Activated gamma-delta T cell (primary cell): ENCODE results near the gene JAK1.

ENCODE experiments used
- DNase-seq: peaks from one replicate; lab custom pipeline; 2025; lab: John Stamatoyannopoulos, UW

Gene JAK1

DNA sequence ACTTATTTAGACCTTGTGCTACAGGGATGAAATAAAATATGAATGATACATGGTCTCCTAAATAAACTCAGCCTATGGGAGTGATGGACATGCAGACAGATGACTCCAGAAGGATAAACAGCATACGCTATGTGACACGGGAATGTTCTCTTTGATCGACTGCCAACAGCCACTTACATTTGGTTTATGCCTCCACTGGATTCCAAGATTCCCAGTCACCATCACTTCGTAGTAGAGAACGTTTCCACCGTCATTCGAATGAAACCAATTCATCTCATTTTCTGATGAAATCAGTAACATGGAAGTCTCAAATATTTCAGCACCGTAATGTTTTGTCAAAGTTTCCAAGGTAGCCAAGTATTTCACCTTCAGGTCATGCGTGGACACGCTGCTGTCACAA, 99.7 kb downstream of the JAK1 start:
- no peak for DNase-seq

DNA sequence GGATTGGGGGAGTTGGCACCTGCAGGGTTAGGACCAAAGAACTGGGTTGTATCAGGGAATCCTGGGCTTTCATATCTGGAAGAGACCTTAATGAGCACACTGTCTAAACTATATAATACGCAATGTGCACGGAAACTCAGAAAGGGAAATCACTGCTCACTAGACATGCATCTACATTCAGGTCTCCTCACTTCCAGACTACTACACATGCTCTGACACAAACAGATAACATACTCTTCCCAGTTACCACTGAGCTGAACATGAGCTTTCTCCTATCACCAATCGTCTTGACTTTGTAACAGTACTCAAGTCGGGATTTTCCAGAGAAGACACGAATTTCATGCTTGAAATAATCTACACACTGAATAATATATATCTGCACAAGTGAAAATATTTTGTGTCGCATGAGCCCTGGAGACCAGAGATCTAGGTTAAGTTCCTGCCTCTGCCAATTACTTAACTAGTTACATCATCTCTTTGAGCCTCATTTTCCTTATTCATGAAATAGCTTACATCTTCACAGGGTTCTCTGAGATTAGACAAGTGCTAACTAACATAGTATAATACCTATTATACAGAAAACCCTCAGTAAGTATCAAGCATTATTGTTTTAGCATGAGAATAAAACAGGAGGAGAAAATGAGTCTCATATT, 101.1 kb downstream of the JAK1 start:
- no peak for DNase-seq

DNA sequence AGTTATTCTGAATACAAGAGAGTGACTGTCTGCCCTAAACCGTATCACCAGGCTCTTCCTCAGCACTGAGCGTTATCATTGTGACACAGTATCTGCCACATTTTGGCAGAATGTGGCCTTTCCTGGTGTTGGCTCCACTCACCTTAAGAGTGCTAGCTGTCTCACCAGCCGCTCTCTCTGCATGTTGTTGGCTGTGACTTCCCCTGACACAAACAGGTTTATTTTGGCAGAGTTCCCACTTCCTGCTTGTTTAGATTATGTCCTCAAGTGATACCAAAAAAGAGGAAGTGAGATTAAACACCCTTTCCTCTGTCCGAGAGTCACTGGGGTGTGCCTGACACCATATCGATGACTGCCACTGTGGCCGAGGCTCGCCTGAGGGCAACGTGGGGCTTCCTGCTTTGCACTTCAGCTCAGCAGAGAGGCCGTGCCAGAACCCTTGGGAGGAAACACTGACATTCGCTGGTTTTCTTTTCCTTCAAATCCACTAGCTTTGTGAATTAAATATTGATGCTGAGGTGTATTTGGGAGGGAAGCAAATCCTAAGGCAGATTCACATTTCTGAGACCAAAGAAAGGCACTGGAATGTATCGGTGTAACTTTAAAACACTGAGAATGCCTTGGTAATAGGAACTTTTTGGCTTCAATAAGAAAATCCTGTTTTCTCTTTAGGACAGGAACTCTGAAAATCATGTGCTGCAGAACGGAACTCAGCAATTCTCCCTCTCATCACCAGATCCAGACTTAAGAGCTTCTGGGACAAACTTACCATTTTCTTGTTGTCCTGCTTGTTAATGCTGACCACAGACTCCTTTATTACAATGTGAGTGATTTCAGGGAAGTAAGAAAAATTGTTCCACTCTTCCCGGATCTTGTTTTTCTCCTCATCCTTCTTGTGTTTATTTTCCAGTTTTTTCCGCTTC, 102.1 kb downstream of the JAK1 start:
- peak; percentile 51 for DNase-seq

DNA sequence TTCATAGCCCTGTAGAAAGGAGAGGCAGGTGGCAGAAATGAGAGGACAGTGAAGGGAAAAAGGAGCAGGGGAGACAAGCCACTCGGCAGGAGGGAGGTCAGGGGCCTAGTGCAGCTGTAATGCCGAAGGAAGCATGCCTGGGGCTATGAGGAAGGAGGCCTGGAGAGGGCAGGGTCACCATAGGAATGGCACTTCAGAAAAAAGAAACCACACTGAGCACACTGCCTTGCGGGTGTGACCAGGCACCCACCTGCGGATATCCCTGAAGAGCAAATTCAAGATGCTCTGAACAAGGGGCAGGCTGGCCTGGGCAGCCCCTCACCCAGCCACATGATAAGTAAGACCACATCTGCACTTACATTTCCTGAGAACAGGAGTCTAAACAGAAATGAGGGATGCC, 104.7 kb downstream of the JAK1 start:
- no peak for DNase-seq

DNA sequence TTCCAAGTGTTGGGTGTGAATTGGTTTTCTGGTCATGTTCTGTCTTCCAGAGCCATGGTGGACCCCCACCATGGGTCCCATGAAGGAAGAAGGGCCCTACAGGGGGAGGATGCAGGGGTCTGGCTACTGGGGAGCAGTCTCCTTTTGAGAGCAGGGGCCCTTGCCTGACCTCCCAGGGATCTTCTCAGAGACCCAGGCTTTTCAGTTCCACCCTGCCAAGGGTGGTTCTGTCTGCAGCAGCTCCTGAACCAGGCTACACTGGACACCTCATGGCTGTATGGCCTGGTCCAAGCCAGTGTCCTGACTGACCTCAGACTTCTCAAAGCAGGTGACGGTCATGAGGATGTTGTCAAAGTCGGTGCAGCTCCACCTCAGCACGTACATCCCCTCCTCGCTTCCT, 109.0 kb downstream of the JAK1 start:
- DNase-seq = no peak

DNA sequence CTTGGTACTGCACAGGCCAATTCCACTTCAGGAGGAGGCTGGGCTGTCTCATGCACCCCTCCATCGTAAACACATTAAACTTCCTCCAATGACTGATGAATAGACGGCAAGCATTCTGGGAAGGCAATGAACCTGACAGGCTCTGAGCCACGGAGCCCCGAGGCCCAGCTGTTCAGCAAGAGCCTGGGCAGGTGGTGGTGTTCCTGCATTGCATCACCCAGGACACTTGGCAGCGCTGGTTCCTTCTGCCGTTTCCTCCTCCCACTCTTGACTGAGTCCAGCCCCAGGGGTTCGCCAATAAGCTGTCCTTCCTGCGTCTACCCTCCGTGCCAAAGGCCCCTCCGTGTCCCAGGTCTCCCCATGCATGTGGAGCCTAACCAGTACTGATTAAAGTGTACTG, 109.8 kb downstream of the JAK1 start:
- no peak for DNase-seq

DNA sequence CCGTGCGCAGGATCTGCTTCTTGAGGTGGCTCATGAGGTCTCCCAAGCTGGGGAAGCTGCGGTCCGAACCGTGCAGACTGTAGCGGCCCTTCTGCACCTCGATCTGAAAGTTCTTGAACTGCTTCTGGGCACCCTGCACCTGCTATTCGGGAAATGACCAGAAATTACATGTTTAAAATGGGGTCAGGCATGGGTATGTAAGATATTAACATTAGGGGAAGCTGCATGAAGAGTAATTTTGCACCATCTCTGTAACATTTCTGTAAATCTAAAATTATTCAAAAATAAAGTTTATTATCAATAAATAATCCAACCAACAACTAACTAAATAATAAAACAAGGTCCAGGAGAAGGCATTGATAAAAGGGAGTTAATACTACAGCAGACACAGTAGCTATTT, 110.8 kb downstream of the JAK1 start:
- no peak for DNase-seq

DNA sequence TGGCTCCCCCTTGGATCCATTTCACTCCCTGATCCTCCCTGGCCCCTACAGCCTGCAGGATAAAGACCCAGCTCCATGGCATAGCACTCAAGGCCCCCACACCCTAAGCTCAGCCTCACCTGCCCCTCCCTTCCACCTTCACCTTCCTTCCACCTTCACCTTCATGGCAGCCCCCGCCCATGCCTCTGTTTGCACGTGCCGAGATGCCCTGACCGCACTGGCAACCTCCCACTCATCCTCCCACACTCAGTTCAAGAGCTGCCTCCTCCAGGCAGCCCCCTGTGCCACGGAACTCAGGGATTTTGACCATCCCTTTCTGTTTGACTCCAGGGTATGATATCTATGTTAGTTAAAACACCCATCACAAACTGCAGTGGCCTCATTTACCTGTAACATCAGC, 111.7 kb downstream of the JAK1 start:
- DNase-seq = no peak

DNA sequence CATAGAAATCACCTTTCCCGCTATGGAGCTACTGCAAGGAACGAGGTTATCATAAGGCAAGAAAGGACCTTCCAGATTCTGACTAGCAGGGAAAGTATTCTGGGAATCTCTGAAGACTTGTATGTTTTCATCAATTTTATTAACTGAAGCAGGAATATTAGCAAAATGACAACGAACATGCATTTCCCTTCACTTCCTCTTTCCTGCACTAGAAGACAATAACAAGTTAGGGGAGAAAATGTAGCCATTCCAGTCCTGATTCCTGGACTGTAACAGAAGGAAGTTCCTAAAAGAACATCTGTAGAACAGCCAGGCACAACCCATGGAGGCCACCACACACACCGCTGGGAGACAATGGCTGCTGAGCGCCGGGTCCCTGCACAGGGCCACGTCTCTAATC, 114.7 kb downstream of the JAK1 start:
- DNase-seq = no peak

DNA sequence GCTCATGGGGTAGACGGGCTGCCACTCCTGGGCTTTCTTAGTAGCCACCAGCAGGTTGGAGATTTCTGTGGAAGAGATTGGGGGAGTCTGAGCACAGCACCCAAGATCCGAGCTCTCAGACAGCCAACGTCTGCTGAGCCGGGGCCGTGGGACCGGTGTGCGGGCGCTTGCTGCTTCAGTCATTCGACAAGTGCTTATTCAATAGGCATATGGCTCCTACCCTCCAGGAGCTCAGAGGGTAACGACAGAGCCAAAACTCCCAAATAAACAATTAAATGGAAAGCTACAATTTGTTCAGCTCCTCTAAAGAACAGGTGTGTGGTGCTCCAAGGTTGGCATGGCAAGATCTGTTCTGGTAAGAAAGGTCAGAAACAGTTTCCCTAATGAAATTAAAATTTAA, 115.5 kb downstream of the JAK1 start:
- no peak for DNase-seq

DNA sequence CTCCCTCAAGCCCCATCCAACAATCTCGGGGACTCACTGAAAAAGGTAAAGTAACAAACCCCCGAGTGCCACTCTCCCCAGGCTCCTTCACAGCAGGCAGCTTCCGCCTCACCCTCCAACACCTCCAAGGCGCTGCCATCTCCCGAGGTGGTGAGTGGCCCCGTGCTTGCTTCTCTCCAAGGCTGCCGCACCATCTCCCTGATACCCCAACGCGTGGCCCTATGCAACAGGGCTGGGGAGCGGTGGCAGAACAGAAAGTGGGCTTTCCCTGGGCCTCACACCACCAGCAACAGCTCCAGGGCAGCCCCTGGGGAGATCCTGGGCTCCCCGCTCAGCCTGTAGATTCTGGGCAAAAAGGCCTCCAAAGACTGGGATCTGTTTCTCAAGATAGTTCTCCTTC, 116.4 kb downstream of the JAK1 start:
- no peak for DNase-seq

DNA sequence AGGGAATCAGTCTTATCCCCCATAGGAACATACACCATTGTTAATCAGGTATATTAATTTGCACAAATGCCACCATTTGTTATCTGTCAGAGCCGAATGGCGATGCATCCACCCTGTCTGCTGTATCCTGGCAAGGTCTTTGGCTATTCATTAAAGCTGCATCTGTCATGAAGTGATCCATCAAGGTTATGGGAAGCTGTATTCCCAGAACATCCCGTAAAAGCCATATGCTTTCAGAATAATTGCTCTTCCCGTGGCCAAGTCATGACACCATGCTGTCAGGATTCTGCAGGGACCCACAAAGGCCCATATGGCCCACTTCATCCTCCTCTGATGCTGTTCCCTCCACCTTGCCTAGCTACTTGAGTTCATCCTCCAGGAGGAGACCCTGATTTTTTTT, 117.5 kb downstream of the JAK1 start:
- no peak for DNase-seq

DNA sequence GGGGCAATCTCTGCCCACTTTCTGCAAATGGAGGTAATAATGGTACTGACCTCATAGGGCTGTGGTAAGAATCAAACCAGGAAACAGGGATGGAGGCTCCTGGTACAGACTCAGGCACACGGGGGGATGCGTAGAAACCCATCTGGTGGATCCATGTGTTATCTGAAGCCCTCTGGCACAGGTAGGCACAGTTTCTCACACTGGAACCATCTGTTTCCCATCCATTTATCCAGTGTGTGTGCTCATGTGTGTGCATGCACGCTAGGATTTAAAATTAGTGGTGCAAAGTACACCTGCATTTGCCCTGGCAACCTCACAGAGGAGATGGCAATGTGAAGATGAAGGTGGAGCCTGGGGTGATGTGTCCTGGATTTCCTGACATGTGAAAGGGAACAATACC, 118.2 kb downstream of the JAK1 start:
- no peak for DNase-seq

DNA sequence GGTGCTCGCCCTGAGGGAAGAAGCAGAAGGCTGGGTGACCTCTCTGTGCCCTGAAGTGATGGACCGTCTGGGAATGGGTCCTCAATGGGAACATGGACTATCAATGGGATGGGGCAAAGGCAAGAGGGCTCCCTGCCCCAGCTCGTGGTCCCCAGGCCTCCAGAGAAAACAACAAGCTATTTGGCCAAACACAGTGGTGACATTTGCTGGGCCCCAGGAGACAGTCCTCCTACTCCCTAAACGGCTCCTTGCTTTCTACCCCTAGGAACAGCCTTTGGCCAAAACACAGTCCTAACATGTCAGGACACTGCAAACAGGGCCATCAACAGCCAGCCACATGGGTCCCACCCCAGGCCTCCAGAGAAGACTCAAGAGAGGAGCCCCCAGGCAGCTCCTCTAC, 118.7 kb downstream of the JAK1 start:
- DNase-seq = no peak

DNA sequence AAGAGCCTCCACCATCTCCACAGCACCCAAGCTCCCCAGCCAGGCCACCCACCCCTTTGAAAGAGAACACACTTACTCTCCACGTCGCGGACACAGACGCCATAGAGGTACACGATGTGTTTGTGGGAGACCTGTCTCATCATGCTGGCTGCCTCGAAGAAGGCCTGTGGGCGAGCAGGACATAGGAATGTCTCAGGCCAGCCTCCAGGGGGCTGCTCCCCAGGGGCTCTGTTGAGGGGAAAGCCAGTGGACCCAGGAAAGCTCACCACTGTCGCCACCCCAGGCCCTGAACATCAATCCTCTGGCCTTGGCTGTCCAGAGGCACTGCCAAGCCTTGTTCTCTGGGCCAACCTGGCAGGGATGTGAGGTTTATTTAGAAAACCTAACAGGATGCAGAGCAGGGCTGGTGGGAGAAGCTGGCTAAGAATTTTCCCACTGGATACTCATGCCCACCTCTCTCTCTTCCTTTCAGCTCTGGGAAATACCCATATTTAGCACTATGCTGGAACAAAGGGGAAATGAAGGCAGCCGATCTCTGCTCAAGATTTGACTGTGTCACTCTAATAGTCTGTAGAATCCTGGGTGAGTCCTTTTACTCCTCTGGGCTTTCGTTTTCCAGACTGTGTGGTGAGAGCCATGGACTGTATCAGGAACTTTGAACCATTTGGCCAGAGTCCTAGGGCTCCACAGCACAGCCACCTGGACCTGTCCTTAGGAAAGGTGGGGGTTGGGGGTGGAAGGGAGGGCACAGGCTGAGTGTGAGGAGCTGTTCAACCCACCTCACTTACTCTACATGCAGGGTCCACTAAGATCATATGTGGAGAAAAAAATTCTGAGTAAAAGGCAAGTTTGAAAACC, 119.5 kb downstream of the JAK1 start:
- DNase-seq = no peak

DNA sequence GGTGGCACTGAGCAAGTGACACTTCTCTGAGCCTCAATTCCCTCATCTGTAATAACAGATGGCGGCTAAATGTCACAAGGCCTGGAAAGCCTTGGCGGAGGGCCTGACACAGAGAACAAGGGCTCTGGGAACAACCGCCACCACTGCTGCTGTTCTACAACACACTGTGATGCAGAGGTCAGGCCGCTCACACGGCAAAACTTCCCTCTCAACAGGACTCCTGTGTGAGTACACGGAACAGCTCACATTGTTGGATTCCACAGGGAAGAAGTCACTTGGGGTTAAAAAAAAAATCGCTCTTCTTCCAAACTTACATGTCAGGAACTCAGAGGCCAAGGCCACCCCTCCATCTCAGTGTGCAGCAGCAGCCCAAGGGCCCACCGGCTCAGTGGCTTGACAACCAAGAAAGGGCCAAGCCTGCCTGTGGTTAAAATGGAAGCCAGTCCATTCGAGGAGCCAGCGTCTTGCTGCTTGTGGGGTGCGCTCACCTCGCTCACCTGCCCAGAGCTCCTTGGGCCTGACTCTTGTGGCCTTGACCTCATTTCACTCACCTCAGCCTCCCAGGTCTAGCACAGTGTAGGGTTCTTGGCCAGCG, 120.4 kb downstream of the JAK1 start:
- DNase-seq = no peak

DNA sequence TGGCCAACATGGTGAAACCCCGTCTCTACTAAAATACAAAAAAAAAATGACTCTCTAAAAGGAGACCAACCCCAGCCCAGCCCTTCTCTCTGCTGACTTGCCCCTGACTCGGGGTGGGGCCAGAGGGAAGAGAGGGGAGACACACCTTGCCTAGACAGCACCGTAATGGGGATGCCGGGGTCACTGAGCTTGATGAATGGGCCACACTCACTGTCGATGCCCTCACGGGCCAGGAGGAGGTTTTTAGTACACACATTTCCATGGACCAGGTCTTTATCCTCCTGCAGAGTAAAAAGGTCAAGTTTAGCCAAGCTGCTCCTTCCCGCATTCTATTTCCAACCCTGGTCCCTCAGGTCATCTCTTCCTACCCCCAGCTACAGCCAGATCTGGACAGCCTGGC, 121.7 kb downstream of the JAK1 start:
- DNase-seq = no peak

DNA sequence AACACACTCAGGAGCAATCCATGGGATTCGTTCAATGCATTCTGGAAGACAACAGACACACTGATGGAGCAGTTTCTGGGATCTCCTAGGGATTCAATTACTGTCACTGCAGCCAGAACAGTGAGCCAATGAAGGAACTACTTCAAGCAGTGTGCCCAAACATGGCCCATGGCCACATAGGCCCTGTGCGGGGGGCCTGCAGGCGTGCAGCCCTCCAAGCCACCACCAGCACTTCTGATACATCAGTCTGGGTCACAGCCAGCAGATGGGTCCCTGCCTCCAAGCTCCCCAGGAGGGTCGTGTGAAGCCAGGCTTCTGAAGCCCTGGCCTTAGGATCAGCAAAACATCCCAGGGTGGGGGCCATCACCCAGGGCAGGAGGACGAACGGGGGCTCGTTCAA, 122.2 kb downstream of the JAK1 start:
- DNase-seq = no peak

DNA sequence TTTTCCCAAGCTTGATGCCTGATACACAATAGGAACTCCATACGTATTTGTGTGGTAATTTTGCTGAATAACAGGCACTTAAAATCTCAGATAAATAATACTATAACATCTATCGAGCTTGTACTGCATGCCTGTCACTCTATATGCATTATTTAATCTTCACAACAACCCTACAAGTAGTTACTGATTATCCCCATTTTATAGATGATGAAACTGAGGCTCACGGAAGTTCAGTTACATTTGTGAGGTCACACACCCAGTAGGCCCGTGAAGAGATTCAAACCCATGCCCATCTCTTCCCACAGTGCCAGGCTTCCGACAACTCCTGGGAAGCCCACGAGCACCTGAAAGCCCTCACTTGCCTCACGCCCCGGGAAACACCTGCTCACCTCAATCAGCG, 122.7 kb downstream of the JAK1 start:
- no peak for DNase-seq

DNA sequence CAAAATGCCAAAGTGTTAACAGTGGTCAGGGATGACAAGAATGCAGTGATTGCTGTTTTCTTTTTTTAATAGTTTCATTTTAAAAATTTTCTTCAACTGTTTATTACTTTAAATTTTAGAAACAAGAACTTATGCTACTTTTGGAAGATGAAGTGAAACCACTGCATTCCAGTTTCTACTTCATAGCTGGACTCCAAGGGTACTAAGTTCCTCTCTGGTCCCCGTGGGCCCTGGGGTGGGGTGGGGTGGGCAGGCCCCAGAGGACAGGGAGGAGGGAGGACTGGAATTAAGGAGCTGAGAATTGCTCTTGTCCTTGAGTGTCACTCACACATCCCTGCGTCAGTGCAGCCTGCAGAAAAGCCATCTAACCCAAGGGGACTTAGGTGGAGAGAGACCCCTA, 124.1 kb downstream of the JAK1 start:
- DNase-seq = no peak

DNA sequence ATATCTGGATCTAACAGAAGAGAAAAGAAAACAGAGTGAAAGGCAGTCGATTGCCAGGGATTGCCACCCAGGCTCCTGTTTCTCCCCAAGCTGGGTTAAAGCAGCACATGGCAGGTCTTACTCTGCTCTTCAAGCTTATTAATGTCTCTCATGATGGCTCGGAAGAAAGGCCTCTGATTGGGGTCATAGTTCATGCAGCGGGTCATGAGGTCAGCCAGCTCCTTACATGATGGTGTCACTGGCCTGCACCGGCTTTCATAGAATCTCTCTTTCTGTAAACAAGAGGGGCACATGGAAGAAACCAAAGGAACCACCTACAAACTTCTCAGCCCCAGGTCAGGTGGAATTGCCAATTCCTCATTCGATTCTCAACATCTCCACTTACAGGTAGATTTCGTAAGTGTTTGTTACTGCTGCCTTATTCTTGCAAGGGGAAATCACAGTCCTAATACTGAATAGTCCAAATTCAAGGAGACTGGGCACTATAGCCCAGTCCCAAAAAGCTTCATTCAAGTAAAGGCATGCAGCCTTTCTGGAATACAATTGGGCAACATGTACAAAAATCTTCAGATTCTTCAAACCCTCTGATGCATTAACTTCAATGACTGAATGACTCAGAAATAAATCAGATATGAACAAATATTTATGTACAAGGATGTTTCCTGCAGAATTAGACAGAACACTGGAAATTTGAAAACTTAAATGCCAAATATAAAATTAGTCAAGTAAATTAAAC, 124.9 kb downstream of the JAK1 start:
- DNase-seq = no peak
